H1 (cell line): ENCODE measurements around the gene TSSK6. TPM values are rescaled to one million over a fixed set of nuclear protein-coding genes. Genes with fewer than 3 reads are reported as not detected.

ENCODE experiments used
- CTCF ChIA-PET: fragments of 300-600 bp; sonication (Branson Sonifier 250); formaldehyde crosslinking; loops from one replicate; lab custom pipeline; 2021; ENCODE audit not compliant: partially characterized antibody; lab: Charles Lee
- POLR2A ChIA-PET: fragments of 300-600 bp; sonication (Branson Sonifier 250); formaldehyde crosslinking; loops from one replicate; lab custom pipeline; 2021; ENCODE audit warnings: inconsistent platforms; ENCODE audit not compliant: partially characterized antibody; lab: Charles Lee
- DNase-seq, 2 experiments: peaks; one replicate each; pipeline versions ENCODE4 v3.0.0 to v3.0.0-alpha.2; 2010 to 2022; ENCODE audit warnings: low spot score in 2 of 2, low read depth in 1 of 2, mixed read lengths in 1 of 2
- FAIRE-seq: peaks from 2 replicates; lab custom pipeline; 2011; peaks lifted over from hg19 to GRCh38; lab: Jason Lieb, UNC
- H2AFZ ChIP-seq: 2 replicates; pipeline ENCODE4 v1.8.1; 2012; ENCODE audit warnings: low read length, inconsistent platforms
- H2AK5ac ChIP-seq: 2 replicates; pipeline ENCODE4 v1.6.1; 2013; ENCODE audit warnings: low read depth, low read length
- H2BK120ac ChIP-seq: replicated peaks from 2 replicates; pipeline ENCODE3; 2013; ENCODE audit warnings: low read depth, low read length, inconsistent platforms
- H2BK12ac ChIP-seq: 2 replicates; pipeline ENCODE4 v1.6.1; 2013; ENCODE audit warnings: low read depth, low read length
- H2BK15ac ChIP-seq: 2 replicates; pipeline ENCODE4 v1.6.1; 2013; ENCODE audit warnings: low read length
- H2BK20ac ChIP-seq: 2 replicates; pipeline ENCODE4 v1.6.1; 2013; ENCODE audit warnings: low read length
- H2BK5ac ChIP-seq: 2 replicates; pipeline ENCODE4 v1.6.1; 2013; ENCODE audit warnings: low read depth, low read length
- H3K14ac ChIP-seq: 2 replicates; pipeline ENCODE4 v1.6.1; 2013; ENCODE audit warnings: inconsistent platforms; ENCODE audit not compliant: insufficient read length
- H3K18ac ChIP-seq: 2 replicates; pipeline ENCODE4 v1.6.1; 2013; ENCODE audit warnings: low read length; ENCODE audit errors: extremely low read depth
- H3K23ac ChIP-seq: 2 replicates; pipeline ENCODE4 v1.6.1; 2013; ENCODE audit warnings: inconsistent platforms; ENCODE audit not compliant: insufficient read length
- H3K23me2 ChIP-seq: 2 replicates; pipeline ENCODE4 v1.6.1; 2013; ENCODE audit warnings: low read depth, low read length
- H3K27ac ChIP-seq: 2 replicates; pipeline ENCODE4 v1.6.1; 2011; ENCODE audit warnings: low read depth, low read length, inconsistent platforms
- H3K27me3 ChIP-seq, 4 experiments: replicated peaks in 1 of 4; 1 replicate in 1 of 4; 2 replicates in 3 of 4; pipeline versions ENCODE4 v1.6.1 to v1.8.1; 2011 to 2013; ENCODE audit warnings: low read length in 3 of 4, mild to moderate bottlenecking in 3 of 4, inconsistent platforms in 2 of 4, mixed read lengths in 2 of 4, moderate library complexity in 1 of 4; ENCODE audit not compliant: control insufficient read depth in 3 of 4, insufficient read depth in 3 of 4; ENCODE audit errors: extremely low read depth in 1 of 4
- H3K36me3 ChIP-seq, 4 experiments: 2 replicates each; pipeline versions ENCODE4 v1.6.1 to v1.8.1; 2011 to 2013; ENCODE audit warnings: mild to moderate bottlenecking in 4 of 4, low read length in 3 of 4, moderate library complexity in 2 of 4, control low read depth in 1 of 4, inconsistent platforms in 1 of 4; ENCODE audit not compliant: insufficient read depth in 4 of 4, control insufficient read depth in 2 of 4
- H3K4ac ChIP-seq: replicated peaks from 2 replicates; pipeline ENCODE3; 2013; ENCODE audit warnings: low read length, low read depth, mixed read lengths, inconsistent platforms; ENCODE audit not compliant: insufficient read length
- H3K4me1 ChIP-seq, 4 experiments: replicated peaks in 1 of 4; 1 replicate in 1 of 4; 2 replicates in 3 of 4; pipeline versions ENCODE4 v1.6.1 to v1.8.1; 2011 to 2013; ENCODE audit warnings: low read length in 3 of 4, inconsistent platforms in 2 of 4, mixed read lengths in 1 of 4; ENCODE audit not compliant: insufficient read depth in 4 of 4, control insufficient read depth in 3 of 4
- H3K4me2 ChIP-seq, 2 experiments: 2 replicates each; pipeline versions ENCODE4 v1.6.1 to v1.8.1; 2011 to 2013; ENCODE audit warnings: low read depth in 2 of 2, low read length in 2 of 2, control low read depth in 1 of 2, inconsistent platforms in 1 of 2, mild to moderate bottlenecking in 1 of 2; ENCODE audit not compliant: insufficient read depth in 1 of 2
- H3K4me3 ChIP-seq, 4 experiments: fragments of 200-600, 300-600 bp in 1 of 4; sonication (generic), shearing (Covaris generic), sonication (Bioruptor Twin) in 1 of 4; 2 replicates each; pipeline versions ENCODE4 v1.5.1 to v1.8.1; 2011 to 2016; ENCODE audit warnings: low read length in 4 of 4, low read depth in 3 of 4, control low read depth in 2 of 4, inconsistent platforms in 2 of 4, mild to moderate bottlenecking in 2 of 4, mixed read lengths in 1 of 4, moderate library complexity in 1 of 4; ENCODE audit not compliant: insufficient read depth in 2 of 4; ENCODE audit errors: extremely low read depth in 1 of 4
- H3K56ac ChIP-seq: replicated peaks from 2 replicates; pipeline ENCODE3; 2013; ENCODE audit warnings: low read depth, mild to moderate bottlenecking, mixed read lengths, low read length, inconsistent platforms; ENCODE audit not compliant: insufficient read length
- H3K79me1 ChIP-seq: 2 replicates; pipeline ENCODE4 v1.6.1; 2013; ENCODE audit warnings: low read depth, low read length, control low read depth
- H3K79me2 ChIP-seq, 2 experiments: 2 replicates each; pipeline versions ENCODE4 v1.6.1 to v1.8.1; 2012 to 2013; ENCODE audit warnings: low read length in 2 of 2, mild to moderate bottlenecking in 2 of 2, inconsistent platforms in 1 of 2; ENCODE audit not compliant: insufficient read depth in 2 of 2, control insufficient read depth in 1 of 2
- H3K9ac ChIP-seq, 4 experiments: replicated peaks in 1 of 4; 1 replicate in 1 of 4; 2 replicates in 3 of 4; pipeline versions ENCODE4 v1.6.1 to v1.8.1; 2011 to 2013; ENCODE audit warnings: low read depth in 3 of 4, low read length in 3 of 4, control low read depth in 2 of 4, mild to moderate bottlenecking in 2 of 4, moderate library complexity in 2 of 4, inconsistent platforms in 1 of 4; ENCODE audit errors: extremely low read depth in 1 of 4
- H3K9me3 ChIP-seq, 2 experiments: 2 replicates each; pipeline versions ENCODE4 v1.6.1 to v1.8.1; 2012 to 2013; ENCODE audit warnings: mild to moderate bottlenecking in 2 of 2, moderate library complexity in 2 of 2, control low read depth in 1 of 2, inconsistent platforms in 1 of 2, low read depth in 1 of 2, low read length in 1 of 2, mixed read lengths in 1 of 2; ENCODE audit not compliant: insufficient read depth in 2 of 2
- H4K20me1 ChIP-seq, 2 experiments: replicated peaks in 1 of 2; 2 replicates each; pipeline versions ENCODE3 to v1.8.1; 2011 to 2013; ENCODE audit warnings: inconsistent platforms in 2 of 2, low read length in 2 of 2, mild to moderate bottlenecking in 1 of 2; ENCODE audit not compliant: insufficient read depth in 2 of 2, control insufficient read depth in 1 of 2
- H4K5ac ChIP-seq: 2 replicates; pipeline ENCODE4 v1.6.1; 2013; ENCODE audit warnings: low read length, low read depth, mixed read lengths, inconsistent platforms; ENCODE audit not compliant: insufficient read length
- H4K8ac ChIP-seq: 2 replicates; pipeline ENCODE4 v1.8.0; 2013; ENCODE audit warnings: mild to moderate bottlenecking, moderate library complexity, low read length, inconsistent platforms; ENCODE audit not compliant: insufficient read depth; ENCODE audit errors: extremely low read depth
- H4K91ac ChIP-seq: replicated peaks from 2 replicates; pipeline ENCODE3; 2013; ENCODE audit warnings: low read length, mixed read lengths, inconsistent platforms; ENCODE audit not compliant: insufficient read length
- CBX5 ChIP-seq: fragments of 300-800, 300-1000 bp; sonication (generic); IDR thresholded peaks from 2 replicates; pipeline ENCODE4 v1.7.1; 2016; ENCODE audit warnings: antibody characterized with exemption, low read length, low read depth
- CHD1 ChIP-seq: IDR thresholded peaks from 2 replicates; pipeline ENCODE4 v1.6.1; 2012; ENCODE audit warnings: low read depth, low read length, improper control_type of control experiment
- NANOG ChIP-seq: IDR thresholded peaks from 2 replicates; pipeline ENCODE4 v1.6.1; 2011; ENCODE audit warnings: low read length, low read depth, mild to moderate bottlenecking, inconsistent platforms; ENCODE audit not compliant: insufficient read depth, poor library complexity, severe bottlenecking
- SIN3A ChIP-seq, 2 experiments: IDR thresholded peaks in 1 of 2; conservative IDR thresholded peaks in 1 of 2; 2 replicates each; pipeline ENCODE4 v1.6.1; 2011 to 2012; ENCODE audit warnings: low read length in 2 of 2, improper control_type of control experiment in 1 of 2, low read depth in 1 of 2, mild to moderate bottlenecking in 1 of 2
- TBP ChIP-seq: IDR thresholded peaks from 2 replicates; pipeline ENCODE4 v1.6.1; 2011; ENCODE audit warnings: low read depth, low read length, improper control_type of control experiment
- YY1 ChIP-seq: IDR thresholded peaks from 2 replicates; pipeline ENCODE4 v1.6.1; 2011; ENCODE audit warnings: low read depth, mild to moderate bottlenecking, low read length
- WGBS, 2 experiments: shearing (Covaris generic) in 1 of 2; methylation state at CpG; one replicate each; pipeline versions ENCODE4 v1.1.6 to v1.1.7; 2013 to 2015; ENCODE audit warnings: low lambda C conversion rate in 2 of 2, mixed read lengths in 2 of 2, inconsistent platforms in 1 of 2, low coverage in 1 of 2, missing lambda C conversion rate in 1 of 2; ENCODE audit not compliant: insufficient replicate concordance in 2 of 2, insufficient coverage in 1 of 2, insufficient read length in 1 of 2; ENCODE audit errors: extremely low coverage in 1 of 2, missing lambda C conversion rate in 1 of 2; 5-methylcytosine and 5-hydroxymethylcytosine counted together
- polyA plus RNA-seq, 7 experiments: library from polyadenylated mRNA; depleted of rRNA in 3 of 7; stranded (reverse) in 5 of 7; unstranded in 2 of 7; fragments of >200 nt in 5 of 7; fragments of 200-250 nt in 2 of 7; gene quantifications; 1 replicate in 5 of 7; 2 replicates in 1 of 7; 4 replicates in 1 of 7; pipeline versions ENCODE4 v1.2.1 to v1.2.3, GENCODE V29; 2011 to 2013; ENCODE audit warnings: missing spikeins in 2 of 7, mixed read lengths in 2 of 7
- total RNA-seq: library from RNA; stranded (reverse); fragmentation: NEBNext Ultra II Directional; extraction: Animal tissue kit (Norgen Biotek cat#: 25700); gene quantifications from 2 replicates; pipeline ENCODE4 v1.2.1, GENCODE V29; 2021
- TF ChIP-seq, protein P1 (sequence below), 3 experiments: IDR thresholded peaks; 1 replicate in 2 of 3; 2 replicates in 1 of 3; pipeline versions ENCODE4 v1.5.1 to v1.6.1; 2011; ENCODE audit warnings: low read length in 3 of 3, mild to moderate bottlenecking in 3 of 3, inconsistent platforms in 2 of 3, low read depth in 1 of 3, moderate library complexity in 1 of 3; ENCODE audit not compliant: insufficient read depth in 1 of 3; ENCODE audit errors: control extremely low read depth in 1 of 3
- TF ChIP-seq, protein P2 (sequence below): IDR thresholded peaks from 2 replicates; pipeline ENCODE4 v1.6.1; 2012; ENCODE audit warnings: inconsistent platforms

The TSSK6 gene
- total and polyA plus RNA-seq, 2 of the 8 experiments (the other 6 are each of a cell fraction or from before 2014, with no cell fraction given), result 3.6 to 7.8 TPM

DNA sequence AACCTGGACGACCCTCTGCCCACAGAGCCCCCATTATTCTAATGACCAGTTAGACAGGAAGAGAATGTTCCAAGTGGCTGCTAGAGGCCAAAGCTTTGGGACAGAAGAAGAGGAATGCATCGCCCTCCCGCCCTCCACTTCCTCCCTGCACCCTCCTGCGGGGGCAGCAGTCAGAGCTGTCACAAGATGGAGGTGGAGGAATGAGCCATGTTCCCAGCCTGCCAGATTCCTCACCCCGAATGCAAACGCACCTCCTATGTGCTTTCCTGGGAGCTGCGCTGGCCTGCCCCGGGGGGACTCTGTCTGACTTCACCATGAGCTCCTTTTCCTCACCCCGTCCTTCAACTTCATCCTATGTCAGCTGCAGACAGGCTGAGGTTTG, 15.1 kb upstream of the TSSK6 start:
- no peaks in the 10 kb centered on the region for H3K79me2 ChIP-seq
- POLR2A ChIA-PET, result interaction anchor here (0.6 to 3.5 kb wide), 10 partner anchors 9 to 145 kb away, joined by 3 to 34 read pairs (median 4); partner anchors contain the start of genes GATAD2A, GMIP, LPAR2 and NDUFA13
- H3K4me2 ChIP-seq, result no peak overlapping the region
- no peak overlapping the region for H3K14ac ChIP-seq
- no peak overlapping the region for H2AFZ ChIP-seq
- H3K27me3 ChIP-seq, result no peaks in the 10 kb centered on the region; a peak in 1 of 7 replicates
- 0 out of 2 replicates have a peak, but pooled peaks cover 4% of the 10 kb centered on the region for H3K79me1 ChIP-seq
- peaks cover 0 to 3% (median 3%) of the 10 kb centered on the region in 4 experiments; a peak in 3 of 7 replicates for H3K4me1 ChIP-seq
- no peaks in the 10 kb centered on the region for H3K9me3 ChIP-seq
- H3K23ac ChIP-seq, result no peak overlapping the region
- DNase-seq, result no peak
- H3K4me3 ChIP-seq, result no peak overlapping the region
- no peak overlapping the region for H4K8ac ChIP-seq
- no peak overlapping the region for H2BK15ac ChIP-seq
- H3K27ac ChIP-seq, result no peak overlapping the region
- H2BK5ac ChIP-seq, result no peak overlapping the region
- no peak overlapping the region for H2BK120ac ChIP-seq
- H2AK5ac ChIP-seq, result no peak overlapping the region
- no peak overlapping the region for H3K56ac ChIP-seq
- H3K4ac ChIP-seq, result no peak overlapping the region
- H3K36me3 ChIP-seq, result peaks cover 0 to 24% (median 10%) of the 10 kb centered on the region in 4 experiments; a peak in 6 of 8 replicates
- H2BK12ac ChIP-seq, result no peak overlapping the region
- H3K18ac ChIP-seq, result no peak overlapping the region
- CTCF ChIA-PET, result interaction anchor here (0.5 to 6.7 kb wide), 13 partner anchors 9 to 1991 kb away, joined by 3 to 181 read pairs (median 3); partner anchors contain the start of genes GMIP and TSSK6
- H4K20me1 ChIP-seq, result peaks cover 6 to 26% of the 10 kb centered on the region in 2 experiments
- FAIRE-seq, result no peak
- no peak overlapping the region for H4K91ac ChIP-seq
- no peak overlapping the region for H3K9ac ChIP-seq
- no peak overlapping the region for H2BK20ac ChIP-seq
- 68% methylated on average over 8 of the region's 9 CpGs; no CpG with 5 or more reads in 1 of the 2 experiments for WGBS, 2 experiments
- H3K23me2 ChIP-seq, result no peaks in the 10 kb centered on the region
- no peak overlapping the region for H4K5ac ChIP-seq
- TF ChIP-seq SIN3A (conservative IDR thresholded peaks at IDR 0.05 in 1 of 2, IDR thresholded peaks at IDR 0.05 in 1 of 2; ENCODE audit: low read depth in 1 of 2, low read length in 2 of 2) (0 out of 4 replicates have a peak, but pooled peaks of 1 of the 2 experiments have one; percentile 64), CBX5 (no peak), TBP (no peak), YY1 (peak; percentile 67), NANOG (no peak), CHD1 (no peak)
- TF ChIP-seq, protein P1, sequence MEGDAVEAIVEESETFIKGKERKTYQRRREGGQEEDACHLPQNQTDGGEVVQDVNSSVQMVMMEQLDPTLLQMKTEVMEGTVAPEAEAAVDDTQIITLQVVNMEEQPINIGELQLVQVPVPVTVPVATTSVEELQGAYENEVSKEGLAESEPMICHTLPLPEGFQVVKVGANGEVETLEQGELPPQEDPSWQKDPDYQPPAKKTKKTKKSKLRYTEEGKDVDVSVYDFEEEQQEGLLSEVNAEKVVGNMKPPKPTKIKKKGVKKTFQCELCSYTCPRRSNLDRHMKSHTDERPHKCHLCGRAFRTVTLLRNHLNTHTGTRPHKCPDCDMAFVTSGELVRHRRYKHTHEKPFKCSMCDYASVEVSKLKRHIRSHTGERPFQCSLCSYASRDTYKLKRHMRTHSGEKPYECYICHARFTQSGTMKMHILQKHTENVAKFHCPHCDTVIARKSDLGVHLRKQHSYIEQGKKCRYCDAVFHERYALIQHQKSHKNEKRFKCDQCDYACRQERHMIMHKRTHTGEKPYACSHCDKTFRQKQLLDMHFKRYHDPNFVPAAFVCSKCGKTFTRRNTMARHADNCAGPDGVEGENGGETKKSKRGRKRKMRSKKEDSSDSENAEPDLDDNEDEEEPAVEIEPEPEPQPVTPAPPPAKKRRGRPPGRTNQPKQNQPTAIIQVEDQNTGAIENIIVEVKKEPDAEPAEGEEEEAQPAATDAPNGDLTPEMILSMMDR (IDR thresholded peaks at IDR 0.05; ENCODE audit: control extremely low read depth in 1 of 3, insufficient read depth in 1 of 3, low read depth in 1 of 3, low read length in 3 of 3), result peak in 2 of 3 experiments; percentile 34 to 36; a peak in 3 of 4 replicates
- TF ChIP-seq, protein P2, sequence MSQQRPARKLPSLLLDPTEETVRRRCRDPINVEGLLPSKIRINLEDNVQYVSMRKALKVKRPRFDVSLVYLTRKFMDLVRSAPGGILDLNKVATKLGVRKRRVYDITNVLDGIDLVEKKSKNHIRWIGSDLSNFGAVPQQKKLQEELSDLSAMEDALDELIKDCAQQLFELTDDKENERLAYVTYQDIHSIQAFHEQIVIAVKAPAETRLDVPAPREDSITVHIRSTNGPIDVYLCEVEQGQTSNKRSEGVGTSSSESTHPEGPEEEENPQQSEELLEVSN, result no peak
- TF ChIP-seq, all 59 proteins: peak for 3
